GM19193 (cell line): ENCODE measurements around the gene WDR45.

Experiments
- POLR2A ChIP-seq: IDR thresholded peaks from 4 replicates; pipeline ENCODE4 v1.6.1; 2011; ENCODE audit not compliant: insufficient read depth, insufficient read length; ENCODE audit errors: extremely low read depth

Gene WDR45

GRCh38 chrX:49061916-49062315 lies 17.8 kb downstream of the WDR45 start:
- TF ChIP-seq POLR2A = no peak

GRCh38 chrX:49061490-49061889 lies 18.2 kb downstream of the WDR45 start:
- TF ChIP-seq POLR2A = no peak

- no peak for TF ChIP-seq POLR2A
These were observed 18.8 kb downstream of the WDR45 start for GRCh38 chrX:49060914-49061313.

- TF ChIP-seq POLR2A = no peak
These were observed 20.0 kb downstream of the WDR45 start for GRCh38 chrX:49059681-49060085.

- TF ChIP-seq POLR2A = no peak
These were observed 20.5 kb downstream of the WDR45 start for GRCh38 chrX:49059201-49059600.

- TF ChIP-seq POLR2A = no peak
These were observed 20.9 kb downstream of the WDR45 start, which contains the start of gene CCDC120 for GRCh38 chrX:49058794-49059193. CCDC120 (plus strand) TSS chrX:49058999; CDS start chrX:49062042, 3,043 bp downstream.

- no peak for TF ChIP-seq POLR2A
These were observed 25.5 kb downstream of the WDR45 start for GRCh38 chrX:49054073-49054762.

- peak; percentile 34 for TF ChIP-seq POLR2A
These were observed 26.2 kb downstream of the WDR45 start for GRCh38 chrX:49053223-49054072.

- no peak for TF ChIP-seq POLR2A
These were observed 35.8 kb downstream of the WDR45 start for GRCh38 chrX:49043987-49044281.

- TF ChIP-seq POLR2A = no peak
These were observed 36.3 kb downstream of the WDR45 start, which contains the start of gene TFE3 for GRCh38 chrX:49043220-49043986. TFE3 (minus strand) TSS chrX:49043357; CDS start chrX:49043226, 131 bp downstream.

- no peak for TF ChIP-seq POLR2A
These were observed 37.0 kb downstream of the WDR45 start for GRCh38 chrX:49042581-49043219.

- no peak for TF ChIP-seq POLR2A
These were observed 37.7 kb downstream of the WDR45 start for GRCh38 chrX:49041744-49042580.

GRCh38 chrX:49040376-49040955 lies 39.2 kb downstream of the WDR45 start:
- TF ChIP-seq POLR2A = no peak

- no peak for TF ChIP-seq POLR2A
These were observed 39.9 kb downstream of the WDR45 start for GRCh38 chrX:49039598-49040375.
